ENCODE measurements around the gene REPS2.

REPS2 gene

DNA sequence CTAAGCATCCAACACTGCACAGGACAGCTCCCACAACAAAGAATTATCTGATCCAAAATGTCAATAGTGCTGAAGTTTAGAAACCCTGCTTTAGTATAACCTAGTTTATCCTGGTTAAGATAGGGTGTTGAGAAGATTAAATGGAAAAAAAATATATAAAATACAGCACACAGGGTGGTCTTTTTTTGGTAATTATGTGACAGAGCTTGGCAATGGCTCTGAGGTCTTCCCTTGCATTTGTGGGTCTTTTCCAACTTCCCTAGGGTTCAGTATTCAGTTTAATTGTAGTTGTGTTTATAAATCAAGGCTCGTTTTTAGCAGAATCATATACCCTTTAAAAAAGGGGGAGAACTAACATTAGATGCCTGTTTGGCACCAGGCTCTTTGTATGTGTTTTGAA is 36.6 kb downstream of the REPS2 start:
- no peaks in the 10 kb centered on the region for H3K9me3 ChIP-seq (ENCODE audit: control insufficient read depth, low read length)
- DNase-seq (ENCODE audit: low read depth), result no peak

DNA sequence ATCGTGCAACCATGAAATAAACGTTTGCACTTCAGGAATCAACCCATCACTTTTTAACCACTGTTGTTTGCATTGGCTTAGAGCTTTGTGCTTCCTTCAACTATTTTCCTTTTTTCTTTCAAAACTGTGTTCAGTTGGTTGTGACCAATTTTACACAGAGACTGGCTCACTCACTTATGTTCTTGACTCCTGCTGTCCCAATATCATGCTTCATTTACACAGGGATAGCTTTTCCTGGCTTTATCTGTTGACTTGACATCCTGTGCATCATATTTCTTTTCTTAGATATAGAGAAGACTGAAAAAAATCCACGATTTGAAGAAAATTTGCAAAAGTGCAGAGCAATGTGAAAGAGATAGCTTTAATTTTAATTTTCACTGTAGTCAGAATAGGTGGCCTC is 38.8 kb downstream of the REPS2 start:
- Histone ChIP-seq H3K27me3 (replicated peaks; ENCODE audit: control insufficient read depth, insufficient read depth, low read length) (no peaks in the 10 kb centered on the region), H3K36me3 (ENCODE audit: control insufficient read depth, insufficient read depth, low read length, severe bottlenecking) (no peaks in the 10 kb centered on the region), H3K9me3 (ENCODE audit: control insufficient read depth, low read length) (no peaks in the 10 kb centered on the region), H3K4me1 (ENCODE audit: control insufficient read depth, insufficient read depth, low read length) (no peaks in the 10 kb centered on the region), H3K9ac (ENCODE audit: low read length) (no peak overlapping the region), H3K4me3 (ENCODE audit: low read length) (no peak overlapping the region)
- DNase-seq (ENCODE audit: low read depth), result no peak

More for the DNA sequence above, 36.6 kb downstream of the REPS2 start:
- no peaks in the 10 kb centered on the region for H3K27me3 ChIP-seq (replicated peaks; ENCODE audit: control insufficient read depth, insufficient read depth, low read length)
- no peaks in the 10 kb centered on the region for H3K36me3 ChIP-seq (ENCODE audit: control insufficient read depth, insufficient read depth, low read length, severe bottlenecking)
- H3K4me1 ChIP-seq (ENCODE audit: control insufficient read depth, insufficient read depth, low read length), result peaks cover 14% of the 10 kb centered on the region
- H3K4me3 ChIP-seq (ENCODE audit: low read length), result no peak overlapping the region
- H3K9ac ChIP-seq (ENCODE audit: low read length), result no peak overlapping the region

GRCh38 chrX:16986169-16986568 is 39.7 kb downstream of the REPS2 start:
- H3K36me3 ChIP-seq (ENCODE audit: control insufficient read depth, insufficient read depth, low read length, severe bottlenecking), result no peaks in the 10 kb centered on the region
- H3K27me3 ChIP-seq (replicated peaks; ENCODE audit: control insufficient read depth, insufficient read depth, low read length), result no peaks in the 10 kb centered on the region
- no peaks in the 10 kb centered on the region for H3K9me3 ChIP-seq (ENCODE audit: control insufficient read depth, low read length)
- DNase-seq (ENCODE audit: low read depth), result no peak
- H3K9ac ChIP-seq (ENCODE audit: low read length), result no peak overlapping the region
- no peaks in the 10 kb centered on the region for H3K4me1 ChIP-seq (ENCODE audit: control insufficient read depth, insufficient read depth, low read length)
- H3K4me3 ChIP-seq (ENCODE audit: low read length), result no peak overlapping the region

DNA sequence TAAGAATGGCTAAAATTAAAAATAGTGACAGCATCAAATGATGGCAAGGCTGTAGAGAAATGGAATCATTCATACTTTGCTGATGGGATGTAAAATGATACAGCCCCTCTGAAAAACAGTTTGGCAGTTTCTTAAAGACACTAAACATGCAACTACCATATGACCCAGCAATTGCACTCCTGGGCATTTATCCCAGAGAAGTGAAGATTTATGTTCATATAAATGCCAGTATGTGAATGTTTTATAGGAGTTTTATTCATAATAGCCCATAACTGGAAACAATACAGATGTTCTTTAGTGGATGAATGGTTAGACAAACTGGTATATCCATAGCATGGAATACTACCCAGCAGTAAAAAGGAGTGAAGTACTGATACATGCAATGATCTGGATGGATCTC is 43.3 kb downstream of the REPS2 start:
- H3K4me1 ChIP-seq (ENCODE audit: control insufficient read depth, insufficient read depth, low read length), result no peaks in the 10 kb centered on the region
- no peaks in the 10 kb centered on the region for H3K9me3 ChIP-seq (ENCODE audit: control insufficient read depth, low read length)
- no peak overlapping the region for H3K9ac ChIP-seq (ENCODE audit: low read length)
- no peaks in the 10 kb centered on the region for H3K36me3 ChIP-seq (ENCODE audit: control insufficient read depth, insufficient read depth, low read length, severe bottlenecking)
- DNase-seq (ENCODE audit: low read depth), result no peak
- no peak overlapping the region for H3K4me3 ChIP-seq (ENCODE audit: low read length)
- no peaks in the 10 kb centered on the region for H3K27me3 ChIP-seq (replicated peaks; ENCODE audit: control insufficient read depth, insufficient read depth, low read length)

DNA sequence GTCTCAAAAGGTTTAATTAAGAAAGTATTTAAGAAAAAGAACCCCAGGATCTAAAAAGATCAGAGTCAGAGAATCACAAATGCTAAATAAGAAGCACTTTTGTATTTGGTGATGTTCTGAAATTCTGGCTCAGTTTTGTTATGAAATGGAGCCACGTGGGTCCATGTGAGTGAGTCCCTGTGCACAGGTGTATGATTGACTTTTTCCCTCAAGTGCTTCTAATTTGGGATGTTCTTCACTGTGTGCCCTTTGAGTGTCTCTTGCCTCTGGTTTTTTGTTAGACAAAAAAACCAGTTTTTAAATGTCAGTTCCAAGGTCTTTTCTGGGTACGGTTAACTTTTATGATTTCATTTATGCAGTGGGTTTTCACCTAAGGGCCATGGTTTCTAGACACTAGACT is 44.4 kb downstream of the REPS2 start:
- Histone ChIP-seq H3K9ac (ENCODE audit: low read length) (no peak overlapping the region), H3K27me3 (replicated peaks; ENCODE audit: control insufficient read depth, insufficient read depth, low read length) (peaks cover 3% of the 10 kb centered on the region)
- no peak for DNase-seq (ENCODE audit: low read depth)

DNA sequence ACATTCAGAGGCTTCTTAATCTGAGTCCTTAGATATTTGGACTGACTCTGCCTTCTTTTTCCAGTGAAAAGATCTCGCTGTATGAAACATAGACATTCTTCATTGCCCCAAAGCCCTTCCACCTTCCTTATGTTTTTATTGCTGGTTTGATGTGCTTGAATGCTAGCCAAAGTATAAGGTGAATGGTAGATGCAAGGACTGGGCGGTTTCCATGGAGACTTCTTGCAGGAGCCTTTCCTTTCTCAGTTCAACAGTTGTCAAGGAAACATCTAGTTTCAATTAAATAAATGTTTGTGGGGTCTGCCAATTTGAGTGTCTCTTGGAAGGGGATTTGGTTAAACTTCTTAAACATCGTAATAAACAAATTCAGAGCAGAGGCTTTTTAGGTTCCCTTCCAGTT is 46.0 kb downstream of the REPS2 start:
- H3K4me1 ChIP-seq (ENCODE audit: control insufficient read depth, insufficient read depth, low read length), result no peaks in the 10 kb centered on the region
- no peaks in the 10 kb centered on the region for H3K9me3 ChIP-seq (ENCODE audit: control insufficient read depth, low read length)
- H3K4me3 ChIP-seq (ENCODE audit: low read length), result no peak overlapping the region
- no peak overlapping the region for H3K9ac ChIP-seq (ENCODE audit: low read length)
- DNase-seq (ENCODE audit: low read depth), result no peak
- H3K27me3 ChIP-seq (replicated peaks; ENCODE audit: control insufficient read depth, insufficient read depth, low read length), result peaks cover 11% of the 10 kb centered on the region
- H3K36me3 ChIP-seq (ENCODE audit: control insufficient read depth, insufficient read depth, low read length, severe bottlenecking), result no peaks in the 10 kb centered on the region

More for the DNA sequence above, 44.4 kb downstream of the REPS2 start:
- Histone ChIP-seq H3K4me3 (ENCODE audit: low read length) (no peak overlapping the region), H3K36me3 (ENCODE audit: control insufficient read depth, insufficient read depth, low read length, severe bottlenecking) (no peaks in the 10 kb centered on the region), H3K9me3 (ENCODE audit: control insufficient read depth, low read length) (no peaks in the 10 kb centered on the region), H3K4me1 (ENCODE audit: control insufficient read depth, insufficient read depth, low read length) (no peaks in the 10 kb centered on the region)

GRCh38 chrX:16992951-16993350 is 46.5 kb downstream of the REPS2 start:
- Histone ChIP-seq H3K9me3 (ENCODE audit: control insufficient read depth, low read length) (no peaks in the 10 kb centered on the region), H3K9ac (ENCODE audit: low read length) (no peak overlapping the region), H3K36me3 (ENCODE audit: control insufficient read depth, insufficient read depth, low read length, severe bottlenecking) (no peaks in the 10 kb centered on the region), H3K4me3 (ENCODE audit: low read length) (no peak overlapping the region), H3K27me3 (replicated peaks; ENCODE audit: control insufficient read depth, insufficient read depth, low read length) (peaks cover 11% of the 10 kb centered on the region), H3K4me1 (ENCODE audit: control insufficient read depth, insufficient read depth, low read length) (no peaks in the 10 kb centered on the region)
- no peak for DNase-seq (ENCODE audit: low read depth)

DNA sequence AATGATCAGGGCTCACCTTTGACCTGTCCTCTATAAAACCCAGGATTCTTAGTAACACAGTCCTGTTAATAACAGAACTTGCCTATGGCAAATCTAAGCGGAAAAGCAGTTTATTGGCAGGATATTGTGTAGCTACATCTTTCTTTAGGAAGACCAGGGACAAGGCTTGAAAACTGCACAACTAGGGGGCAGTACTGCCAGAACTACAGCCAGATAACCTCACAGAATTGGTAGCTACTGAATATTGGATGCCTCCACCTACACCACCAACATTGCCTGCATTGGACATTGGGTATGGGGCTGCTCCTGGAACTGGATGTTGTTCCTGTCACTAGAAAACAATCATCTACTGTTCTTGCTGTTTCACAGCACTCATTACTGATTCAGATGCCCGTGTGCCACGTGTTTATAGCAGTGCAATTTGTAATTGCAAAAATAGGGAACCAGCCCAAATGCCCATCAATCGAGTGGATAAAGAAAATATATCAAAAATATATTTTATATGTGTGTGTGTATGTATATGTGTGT is 47.4 kb downstream of the REPS2 start:
- Histone ChIP-seq H3K36me3 (ENCODE audit: control insufficient read depth, insufficient read depth, low read length, severe bottlenecking) (no peaks in the 10 kb centered on the region), H3K9ac (ENCODE audit: low read length) (no peak overlapping the region), H3K4me1 (ENCODE audit: control insufficient read depth, insufficient read depth, low read length) (no peaks in the 10 kb centered on the region), H3K27me3 (replicated peaks; ENCODE audit: control insufficient read depth, insufficient read depth, low read length) (peaks cover 19% of the 10 kb centered on the region), H3K4me3 (ENCODE audit: low read length) (no peak overlapping the region), H3K9me3 (ENCODE audit: control insufficient read depth, low read length) (no peaks in the 10 kb centered on the region)
- no peak for DNase-seq (ENCODE audit: low read depth)

DNA sequence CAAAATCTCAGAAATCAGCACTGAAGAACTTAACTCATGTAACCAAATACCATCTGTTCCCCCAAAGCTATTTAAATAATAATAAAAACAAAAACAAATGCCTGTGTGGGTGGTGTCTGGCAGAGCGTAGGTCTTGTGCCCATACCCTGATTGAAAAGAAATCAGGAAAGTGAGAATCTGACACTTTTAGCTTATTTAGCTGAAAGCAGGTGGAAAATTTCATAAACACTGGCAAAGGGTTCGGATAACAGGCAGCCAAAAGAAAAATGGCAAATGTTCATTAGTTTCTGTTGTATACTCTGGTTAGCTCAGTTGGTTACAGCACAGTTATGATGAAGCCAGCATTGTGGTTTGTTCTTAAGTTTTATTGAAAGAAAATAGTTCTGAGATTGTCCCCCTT is 48.3 kb downstream of the REPS2 start:
- no peak for DNase-seq (ENCODE audit: low read depth)
- peaks cover 22% of the 10 kb centered on the region for H3K27me3 ChIP-seq (replicated peaks; ENCODE audit: control insufficient read depth, insufficient read depth, low read length)
- H3K9ac ChIP-seq (ENCODE audit: low read length), result no peak overlapping the region
- H3K4me3 ChIP-seq (ENCODE audit: low read length), result no peak overlapping the region
- no peaks in the 10 kb centered on the region for H3K36me3 ChIP-seq (ENCODE audit: control insufficient read depth, insufficient read depth, low read length, severe bottlenecking)
- no peaks in the 10 kb centered on the region for H3K4me1 ChIP-seq (ENCODE audit: control insufficient read depth, insufficient read depth, low read length)
- no peaks in the 10 kb centered on the region for H3K9me3 ChIP-seq (ENCODE audit: control insufficient read depth, low read length)

- no peak for DNase-seq (ENCODE audit: low read depth)
- no peaks in the 10 kb centered on the region for H3K9me3 ChIP-seq (ENCODE audit: control insufficient read depth, low read length)
- no peak overlapping the region for H3K9ac ChIP-seq (ENCODE audit: low read length)
- H3K36me3 ChIP-seq (ENCODE audit: control insufficient read depth, insufficient read depth, low read length, severe bottlenecking), result no peaks in the 10 kb centered on the region
- peaks cover 24% of the 10 kb centered on the region for H3K27me3 ChIP-seq (replicated peaks; ENCODE audit: control insufficient read depth, insufficient read depth, low read length)
- H3K4me1 ChIP-seq (ENCODE audit: control insufficient read depth, insufficient read depth, low read length), result no peaks in the 10 kb centered on the region
- no peak overlapping the region for H3K4me3 ChIP-seq (ENCODE audit: low read length)
Observed at GRCh38 chrX:16997313-16997712, 50.9 kb downstream of the REPS2 start.

- Histone ChIP-seq H3K4me1 (ENCODE audit: control insufficient read depth, insufficient read depth, low read length) (no peaks in the 10 kb centered on the region), H3K27me3 (replicated peaks; ENCODE audit: control insufficient read depth, insufficient read depth, low read length) (peaks cover 36% of the 10 kb centered on the region), H3K4me3 (ENCODE audit: low read length) (no peak overlapping the region), H3K9me3 (ENCODE audit: control insufficient read depth, low read length) (no peaks in the 10 kb centered on the region), H3K9ac (ENCODE audit: low read length) (no peak overlapping the region), H3K36me3 (ENCODE audit: control insufficient read depth, insufficient read depth, low read length, severe bottlenecking) (no peaks in the 10 kb centered on the region)
- DNase-seq (ENCODE audit: low read depth), result no peak
Observed at GRCh38 chrX:16999275-16999674, 52.8 kb downstream of the REPS2 start.

- Histone ChIP-seq H3K27me3 (replicated peaks; ENCODE audit: control insufficient read depth, insufficient read depth, low read length) (peaks cover 33% of the 10 kb centered on the region), H3K4me3 (ENCODE audit: low read length) (no peak overlapping the region), H3K36me3 (ENCODE audit: control insufficient read depth, insufficient read depth, low read length, severe bottlenecking) (no peaks in the 10 kb centered on the region), H3K9ac (ENCODE audit: low read length) (no peak overlapping the region), H3K9me3 (ENCODE audit: control insufficient read depth, low read length) (no peaks in the 10 kb centered on the region), H3K4me1 (ENCODE audit: control insufficient read depth, insufficient read depth, low read length) (peaks cover under 1% of the 10 kb centered on the region)
- DNase-seq (ENCODE audit: low read depth), result no peak
Observed at GRCh38 chrX:17000751-17001150, 54.3 kb downstream of the REPS2 start.

Measured in adipocyte (in vitro differentiated cells).